ENCODE results near the gene PTGER1. TPM values are rescaled to one million over a fixed set of nuclear protein-coding genes. Genes with fewer than 3 reads are reported as not detected.

Gene PTGER1
- total and polyA plus RNA-seq, 10 of the 15 experiments (the other 5 are each of a cell fraction or from before 2014, with no cell fraction given), result not detected

GRCh38 chr19:14440049-14440448, 35.1 kb downstream of the PTGER1 start:
- ChIA-PET POLR2A (interaction anchor here (0.6 kb wide), 1 partner anchor 10 kb away, joined by 3 read pairs; no protein-coding TSS in a partner anchor), CTCF (interaction anchor here (1.3 kb wide), 1 partner anchor 303 kb away, joined by 4 read pairs; the partner anchor contains the start of gene ASF1B), SMC1A (ENCODE audit: uncharacterized antibody, unreplicated experiment) (interaction anchor here (0.6 kb wide), 1 partner anchor 20 kb away, joined by 3 read pairs; no protein-coding TSS in a partner anchor), RAD21 (ENCODE audit: unreplicated experiment) (interaction anchor here (1.1 kb wide), 1 partner anchor 40 kb away, joined by 3 read pairs; no protein-coding TSS in a partner anchor)
- Histone ChIP-seq H3K79me2 (ENCODE audit: control insufficient read depth, insufficient read depth, low read length) (peaks cover 19% of the 10 kb centered on the region), H2AFZ (ENCODE audit: control insufficient read depth, low read depth, low read length) (peak overlapping the region; percentile 81), H3K9me3 (replicated peaks; ENCODE audit: control insufficient read depth, insufficient read depth, low read length) (no peaks in the 10 kb centered on the region), H3K27me3 (replicated peaks in 1 of 2; ENCODE audit: control insufficient read depth in 2 of 2, insufficient read depth in 2 of 2, low read length in 1 of 2) (no peaks in the 10 kb centered on the region), H3K4me3 (peak overlapping the region; percentile 89), H3K27ac (ENCODE audit: control insufficient read depth, insufficient read depth) (peak overlapping the region; percentile 83), H3K4me2 (ENCODE audit: control insufficient read depth, insufficient read depth) (peak overlapping the region; percentile 94), H3K36me3 (ENCODE audit: control insufficient read depth in 2 of 2, insufficient read depth in 2 of 2, low read length in 1 of 2) (peaks cover 17 to 28% of the 10 kb centered on the region in 2 experiments), H4K20me1 (ENCODE audit: control insufficient read depth, insufficient read depth) (no peaks in the 10 kb centered on the region), H3K9ac (ENCODE audit: control insufficient read depth, insufficient read depth, low read length) (peak overlapping the region; percentile 83), H3K4me1 (ENCODE audit: control insufficient read depth, insufficient read depth, low read length) (peaks cover 11% of the 10 kb centered on the region)
- intact Hi-C loops (cut with micrococcal nuclease; ENCODE audit: unreplicated experiment), result no loop called here
- FAIRE-seq (peak; percentile 91), ATAC-seq (peak; percentile 100), DNase-seq (ENCODE audit: low read depth, low spot score) (peak; percentile 37)
- no TSS peak for BruUV-seq (replicated peaks)
- in situ Hi-C loops (cut with MboI), result no loop called here
- under 1% methylated on average over 8 of the region's 9 CpGs for WGBS (ENCODE audit: insufficient coverage, insufficient replicate concordance, low lambda C conversion rate, missing lambda C conversion rate)
- no peak for TF ChIP-seq ZNF24 (IDR thresholded peaks at IDR 0.05)
- no peak for TF ChIP-seq SUZ12 (IDR thresholded peaks at IDR 0.05; ENCODE audit: unreplicated experiment)
- TF ChIP-seq, protein P1, sequence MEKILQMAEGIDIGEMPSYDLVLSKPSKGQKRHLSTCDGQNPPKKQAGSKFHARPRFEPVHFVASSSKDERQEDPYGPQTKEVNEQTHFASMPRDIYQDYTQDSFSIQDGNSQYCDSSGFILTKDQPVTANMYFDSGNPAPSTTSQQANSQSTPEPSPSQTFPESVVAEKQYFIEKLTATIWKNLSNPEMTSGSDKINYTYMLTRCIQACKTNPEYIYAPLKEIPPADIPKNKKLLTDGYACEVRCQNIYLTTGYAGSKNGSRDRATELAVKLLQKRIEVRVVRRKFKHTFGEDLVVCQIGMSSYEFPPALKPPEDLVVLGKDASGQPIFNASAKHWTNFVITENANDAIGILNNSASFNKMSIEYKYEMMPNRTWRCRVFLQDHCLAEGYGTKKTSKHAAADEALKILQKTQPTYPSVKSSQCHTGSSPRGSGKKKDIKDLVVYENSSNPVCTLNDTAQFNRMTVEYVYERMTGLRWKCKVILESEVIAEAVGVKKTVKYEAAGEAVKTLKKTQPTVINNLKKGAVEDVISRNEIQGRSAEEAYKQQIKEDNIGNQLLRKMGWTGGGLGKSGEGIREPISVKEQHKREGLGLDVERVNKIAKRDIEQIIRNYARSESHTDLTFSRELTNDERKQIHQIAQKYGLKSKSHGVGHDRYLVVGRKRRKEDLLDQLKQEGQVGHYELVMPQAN (conservative IDR thresholded peaks at IDR 0.05), result 0 out of 2 replicates have a peak, but pooled peaks have one; percentile 18
- TF ChIP-seq BHLHE40 (IDR thresholded peaks at IDR 0.05; ENCODE audit: borderline replicate concordance in 1 of 2, low read depth in 2 of 2, low read length in 1 of 2), result 0 out of 4 replicates have a peak, but pooled peaks of 1 of the 2 experiments have one; percentile 15
- TF ChIP-seq CBFB (IDR thresholded peaks at IDR 0.05; ENCODE audit: low read depth), result no peak
- TF ChIP-seq, protein P2, sequence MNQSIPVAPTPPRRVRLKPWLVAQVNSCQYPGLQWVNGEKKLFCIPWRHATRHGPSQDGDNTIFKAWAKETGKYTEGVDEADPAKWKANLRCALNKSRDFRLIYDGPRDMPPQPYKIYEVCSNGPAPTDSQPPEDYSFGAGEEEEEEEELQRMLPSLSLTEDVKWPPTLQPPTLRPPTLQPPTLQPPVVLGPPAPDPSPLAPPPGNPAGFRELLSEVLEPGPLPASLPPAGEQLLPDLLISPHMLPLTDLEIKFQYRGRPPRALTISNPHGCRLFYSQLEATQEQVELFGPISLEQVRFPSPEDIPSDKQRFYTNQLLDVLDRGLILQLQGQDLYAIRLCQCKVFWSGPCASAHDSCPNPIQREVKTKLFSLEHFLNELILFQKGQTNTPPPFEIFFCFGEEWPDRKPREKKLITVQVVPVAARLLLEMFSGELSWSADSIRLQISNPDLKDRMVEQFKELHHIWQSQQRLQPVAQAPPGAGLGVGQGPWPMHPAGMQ (IDR thresholded peaks at IDR 0.05; ENCODE audit: borderline replicate concordance), result no peak
- TF ChIP-seq CREB1 (IDR thresholded peaks at IDR 0.05; ENCODE audit: low read depth), result no peak
- peak; percentile 71; the same call in 1 of the 2 replicates for TF ChIP-seq ZNF207 (IDR thresholded peaks at IDR 0.05; ENCODE audit: borderline replicate concordance)
- TF ChIP-seq NR2C2 (IDR thresholded peaks at IDR 0.05; ENCODE audit: borderline replicate concordance, control insufficient read depth, insufficient read length, low read depth), result no peak
- TF ChIP-seq, protein P3, sequence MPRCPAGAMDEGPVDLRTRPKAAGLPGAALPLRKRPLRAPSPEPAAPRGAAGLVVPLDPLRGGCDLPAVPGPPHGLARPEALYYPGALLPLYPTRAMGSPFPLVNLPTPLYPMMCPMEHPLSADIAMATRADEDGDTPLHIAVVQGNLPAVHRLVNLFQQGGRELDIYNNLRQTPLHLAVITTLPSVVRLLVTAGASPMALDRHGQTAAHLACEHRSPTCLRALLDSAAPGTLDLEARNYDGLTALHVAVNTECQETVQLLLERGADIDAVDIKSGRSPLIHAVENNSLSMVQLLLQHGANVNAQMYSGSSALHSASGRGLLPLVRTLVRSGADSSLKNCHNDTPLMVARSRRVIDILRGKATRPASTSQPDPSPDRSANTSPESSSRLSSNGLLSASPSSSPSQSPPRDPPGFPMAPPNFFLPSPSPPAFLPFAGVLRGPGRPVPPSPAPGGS (IDR thresholded peaks at IDR 0.05; ENCODE audit: borderline replicate concordance, insufficient read depth, low read depth, low read length, poor library complexity, severe bottlenecking), result no peak
- no peak for TF ChIP-seq CBX5 (IDR thresholded peaks at IDR 0.05; ENCODE audit: low read depth)
- TF ChIP-seq RELB (IDR thresholded peaks at IDR 0.05; ENCODE audit: low read depth), result peak; percentile 50; the same call in 1 of the 2 replicates
- TF ChIP-seq USF2 (IDR thresholded peaks at IDR 0.05; ENCODE audit: borderline replicate concordance, low read depth, low read length), result no peak
- TF ChIP-seq NRF1 (conservative IDR thresholded peaks at IDR 0.05; ENCODE audit: low read depth, low read length), result no peak
- 0 out of 2 replicates have a peak, but pooled peaks have one; percentile 43 for TF ChIP-seq DPF2 (IDR thresholded peaks at IDR 0.05)

Data from GM12878 (cell line).